Ovary (tissue), 9 donors: ENCODE measurements around the gene DDR1. TPM values are rescaled to one million over a fixed set of nuclear protein-coding genes. Genes with fewer than 3 reads are reported as not detected.
A peak's percentile ranks its signal among the peaks of the same experiment; 100 is the strongest.

Experiments
- DNase-seq, 5 donors: peaks; one replicate each; pipeline ENCODE4 v3.0.0-alpha.2; 2019 to 2020
- H3K27ac ChIP-seq, 2 donors: fragments of 200-600 bp; one replicate each; pipeline versions ENCODE4 v1.5.1 to v1.8.0; 2019 to 2022
- H3K27me3 ChIP-seq: fragments of 200-600 bp; one replicate; pipeline ENCODE4 v1.8.0; 2022
- H3K36me3 ChIP-seq: fragments of 200-600 bp; sonication (generic); one replicate; pipeline ENCODE4 v1.5.1; 2019
- H3K4me1 ChIP-seq: one replicate; pipeline ENCODE4 v1.8.1; 2013; ENCODE audit warnings: mild to moderate bottlenecking, moderate library complexity; ENCODE audit not compliant: insufficient read depth
- H3K4me3 ChIP-seq: fragments of 200-600 bp; sonication (generic); one replicate; pipeline ENCODE4 v1.5.1; 2017
- H3K9me3 ChIP-seq, 2 donors: fragments of 200-600 bp in 1 of 2; sonication (generic) in 1 of 2; one replicate each; pipeline versions ENCODE4 v1.5.1 to v1.8.1; 2013 to 2019; ENCODE audit warnings: mild to moderate bottlenecking in 1 of 2, moderate library complexity in 1 of 2
- EP300 ChIP-seq: sonication (generic); formaldehyde crosslinking; IDR thresholded peaks from one replicate; pipeline ENCODE4 v1.6.1; 2017; ENCODE audit warnings: antibody characterized with exemption
- POLR2A ChIP-seq: fragments of 450-650 bp; IDR thresholded peaks from one replicate; pipeline ENCODE4 v1.6.1; 2017; ENCODE audit warnings: antibody characterized with exemption, mild to moderate bottlenecking, moderate library complexity
- WGBS, 3 donors: extraction: QIAGEN DNeasy Blood & Tissue Kit in 1 of 3; methylation state at CpG; one replicate each; pipeline versions ENCODE4 v1.1.5 to v1.1.7; 2013 to 2017; 5-methylcytosine and 5-hydroxymethylcytosine counted together
- intact Hi-C, 4 donors: fragments of 100-400 bp; cut with DNase I; formaldehyde crosslinking; loops; one replicate each; pipeline versions ENCODE4 v1.11.0 to v1.15.1; 2022 to 2023
- polyA plus RNA-seq, 2 donors: library from polyadenylated mRNA; stranded (reverse); fragments of 200-250 nt in 1 of 2; fragments of 350-450 nt in 1 of 2; fragmentation: Illumina TruSeq in 1 of 2; extraction: RNeasy Lipid Tissue Mini Kit (QIAGEN cat#74804) in 1 of 2; gene quantifications; one replicate each; pipeline ENCODE4 v1.2.3, GENCODE V29; 2013 to 2014
- total RNA-seq, 7 donors: library from RNA; depleted of rRNA in 2 of 7; stranded (reverse); fragments of >200 nt in 2 of 7; fragmentation: NEBNext Ultra II Directional in 3 of 7; extraction: Animal tissue kit (Norgen Biotek cat#: 25700) in 3 of 7; gene quantifications; one replicate each; pipeline versions ENCODE4 v1.1.0 to v1.2.4, GENCODE V29; 2016 to 2023
- TF ChIP-seq, protein P1 (sequence below), 3 donors: fragments of 450-650 bp in 2 of 3; fragments of 200-600 bp in 1 of 3; IDR thresholded peaks; one replicate each; pipeline versions ENCODE4 v1.5.1 to v1.8.0; 2016 to 2022; ENCODE audit warnings: antibody characterized with exemption in 3 of 3, mild to moderate bottlenecking in 1 of 3
- donor health status: DM: no; HTN: no; CAD: no; lungs with moderate emphysema.
- donor health status: DM: no; HTN: no; CAD: no.
- donor health status: Bipolar disorder and iron deficiency.
- donor health status: DM: yes; HTN: yes; CAD: no.
- donor health status: DM: no; HTN: no; CAD: no.
- donor health status: DM: yes; HTN: yes; CAD: no.

Gene DDR1
- total and polyA plus RNA-seq, 9 donors: 20.1 to 116 (median 64.5) TPM

DNA sequence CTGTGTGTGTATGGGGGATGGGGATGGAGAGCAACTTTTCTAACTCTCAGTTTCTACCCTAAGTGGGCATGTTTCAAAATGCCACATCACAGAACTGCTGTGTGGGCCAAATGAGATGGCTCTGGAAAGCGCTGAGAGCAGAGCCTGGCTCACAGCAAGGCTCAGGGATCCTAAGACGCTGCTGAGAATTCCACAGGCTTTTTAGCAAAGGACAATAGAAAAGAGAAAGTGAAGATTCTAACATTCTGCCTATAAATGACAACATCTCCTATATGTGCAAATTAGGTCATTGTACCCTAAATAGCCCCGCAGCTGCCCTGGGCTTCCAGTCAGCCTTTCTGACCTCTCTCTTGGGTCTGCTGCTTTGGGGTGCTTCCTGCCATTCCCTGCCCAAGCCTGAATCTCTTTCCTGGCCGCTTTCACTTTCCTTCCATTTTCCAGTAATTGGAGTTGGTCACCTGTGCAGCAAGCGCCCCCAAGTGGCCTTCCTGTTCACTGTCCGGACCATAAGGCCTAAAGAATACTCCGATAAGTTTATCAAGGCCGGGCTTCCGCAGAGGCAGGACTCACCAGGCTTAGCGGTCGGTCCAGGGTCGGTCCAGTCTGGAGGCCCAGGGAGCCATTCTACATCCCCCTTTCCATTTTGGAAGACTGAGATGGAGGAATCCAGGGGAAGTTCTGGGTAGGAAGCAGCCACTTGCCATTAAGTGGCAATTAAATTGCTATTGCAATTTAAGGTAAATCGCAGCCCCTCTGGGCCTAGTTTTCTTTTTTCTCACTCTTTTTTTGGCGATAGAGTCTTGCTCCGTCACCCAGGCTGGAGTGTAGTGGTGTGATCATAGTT is 6.7 kb upstream of the DDR1 start:
- peaks cover 8% of the 10 kb centered on the region for H3K4me1 ChIP-seq
- no peaks in the 10 kb centered on the region for H3K9me3 ChIP-seq
- peak overlapping the region; percentile 30 for H3K4me3 ChIP-seq
- no peaks in the 10 kb centered on the region for H3K36me3 ChIP-seq
- intact Hi-C loops: loop anchor here (2.0 to 10.0 kb wide), 4 partner anchors 47 to 200 kb away; no protein-coding TSS in a partner anchor
- TF ChIP-seq, protein P1, sequence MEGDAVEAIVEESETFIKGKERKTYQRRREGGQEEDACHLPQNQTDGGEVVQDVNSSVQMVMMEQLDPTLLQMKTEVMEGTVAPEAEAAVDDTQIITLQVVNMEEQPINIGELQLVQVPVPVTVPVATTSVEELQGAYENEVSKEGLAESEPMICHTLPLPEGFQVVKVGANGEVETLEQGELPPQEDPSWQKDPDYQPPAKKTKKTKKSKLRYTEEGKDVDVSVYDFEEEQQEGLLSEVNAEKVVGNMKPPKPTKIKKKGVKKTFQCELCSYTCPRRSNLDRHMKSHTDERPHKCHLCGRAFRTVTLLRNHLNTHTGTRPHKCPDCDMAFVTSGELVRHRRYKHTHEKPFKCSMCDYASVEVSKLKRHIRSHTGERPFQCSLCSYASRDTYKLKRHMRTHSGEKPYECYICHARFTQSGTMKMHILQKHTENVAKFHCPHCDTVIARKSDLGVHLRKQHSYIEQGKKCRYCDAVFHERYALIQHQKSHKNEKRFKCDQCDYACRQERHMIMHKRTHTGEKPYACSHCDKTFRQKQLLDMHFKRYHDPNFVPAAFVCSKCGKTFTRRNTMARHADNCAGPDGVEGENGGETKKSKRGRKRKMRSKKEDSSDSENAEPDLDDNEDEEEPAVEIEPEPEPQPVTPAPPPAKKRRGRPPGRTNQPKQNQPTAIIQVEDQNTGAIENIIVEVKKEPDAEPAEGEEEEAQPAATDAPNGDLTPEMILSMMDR (IDR thresholded peaks at IDR 0.05): peak; percentile 83 to 93 (median 92)
- TF ChIP-seq POLR2A: no peak
- WGBS, 3 donors: 12 to 15% (median 14%) methylated on average over 15 of the region's 15 CpGs
- H3K27ac ChIP-seq: peak overlapping the region; percentile 39 to 72
- peak; percentile 88 to 94 (median 92) for DNase-seq
- no peaks in the 10 kb centered on the region for H3K27me3 ChIP-seq

DNA sequence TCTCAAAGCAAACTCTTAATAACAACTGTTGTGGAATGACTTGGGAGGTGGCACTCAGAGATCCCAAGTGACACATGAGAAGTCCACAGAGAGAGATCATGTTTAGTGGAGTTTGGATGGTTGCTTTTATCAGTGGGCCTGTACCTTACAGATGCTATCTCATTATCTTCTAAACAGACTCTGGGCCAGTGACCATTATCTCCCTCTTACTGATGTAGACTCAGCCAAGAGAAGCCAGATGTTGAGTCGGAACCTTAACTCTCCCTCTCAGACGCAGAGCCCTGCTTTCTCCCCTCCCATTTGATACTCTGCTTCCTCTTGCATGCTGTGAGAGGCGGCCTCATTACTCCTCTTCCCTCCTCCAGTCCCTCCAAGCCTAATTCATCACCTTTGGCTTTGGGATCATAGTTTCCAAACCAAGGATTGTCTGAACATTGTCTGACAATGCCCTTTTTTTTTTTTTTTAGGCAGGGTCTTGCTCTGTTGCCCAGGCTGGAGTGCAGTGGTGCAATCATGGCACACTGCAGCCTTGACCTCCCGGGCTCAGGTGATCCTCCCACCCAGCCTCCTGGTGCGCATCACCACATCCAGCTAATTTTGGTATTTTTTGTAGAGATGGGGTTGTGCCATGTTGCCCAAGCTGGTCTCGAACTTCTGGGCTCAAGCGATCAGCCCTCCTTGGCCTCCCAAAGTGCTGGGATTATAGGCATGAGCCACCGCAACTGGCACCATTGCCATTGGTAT is 4.5 kb upstream of the DDR1 start:
- H3K27ac ChIP-seq: no peak overlapping the region
- WGBS, 3 donors: 84 to 89% (median 86%) methylated on average over 8 of the region's 8 CpGs
- no peaks in the 10 kb centered on the region for H3K36me3 ChIP-seq
- peaks cover 13% of the 10 kb centered on the region for H3K4me1 ChIP-seq
- no peak for DNase-seq
- H3K27me3 ChIP-seq: no peaks in the 10 kb centered on the region
- TF ChIP-seq EP300 (no peak), POLR2A (no peak)
- TF ChIP-seq, protein P1 (IDR thresholded peaks at IDR 0.05): no peak
- intact Hi-C loops: loop anchor here (2.0 to 10.0 kb wide), 6 partner anchors 49 to 203 kb away; partner anchors contain the start of genes FLOT1 (in 3 of the 4), IER3 (in 3 of the 4) and PPP1R18 (in 2 of the 4)
- H3K4me3 ChIP-seq: no peak overlapping the region
- no peaks in the 10 kb centered on the region for H3K9me3 ChIP-seq

DNA sequence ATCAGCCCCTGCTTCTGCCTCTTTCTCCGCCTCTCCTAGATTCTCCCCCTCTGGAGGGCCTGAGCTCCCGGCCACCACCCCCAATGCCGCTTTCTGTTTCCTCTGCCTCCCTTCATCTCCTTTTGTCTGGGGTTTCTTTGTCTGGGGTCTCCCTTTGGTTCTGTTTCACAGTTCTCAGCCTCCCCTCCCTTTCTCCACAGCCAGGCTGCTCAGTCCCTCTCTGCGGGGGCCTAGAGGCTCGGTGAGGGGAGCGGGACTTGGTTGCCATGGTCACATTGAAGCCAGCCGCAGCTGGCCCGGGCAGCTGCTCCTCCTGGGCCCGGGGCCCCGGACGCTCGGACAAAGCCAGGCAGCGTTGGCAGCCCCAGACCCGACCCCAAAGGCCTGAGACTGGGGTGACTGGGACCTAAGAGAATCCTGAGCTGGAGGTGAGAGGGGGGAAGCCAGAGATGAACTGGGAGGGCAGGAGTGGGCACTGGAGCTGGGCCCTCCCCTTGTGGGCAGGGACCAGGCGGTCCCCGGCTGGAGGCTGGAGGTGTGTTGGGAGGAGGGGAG is 3.5 kb upstream of the DDR1 start:
- H3K36me3 ChIP-seq: no peaks in the 10 kb centered on the region
- no peaks in the 10 kb centered on the region for H3K27me3 ChIP-seq
- TF ChIP-seq POLR2A: no peak
- TF ChIP-seq EP300: no peak
- TF ChIP-seq, protein P1 (IDR thresholded peaks at IDR 0.05): no peak
- no peak overlapping the region for H3K27ac ChIP-seq
- 86 to 88% (median 87%) methylated on average over 16 of the region's 16 CpGs for WGBS, 3 donors
- no peak for DNase-seq
- no peaks in the 10 kb centered on the region for H3K9me3 ChIP-seq
- intact Hi-C loops: loop anchor here in 3 of 4 donors (5.0 to 10.0 kb wide), 3 partner anchors 136 to 196 kb away; partner anchors contain the start of genes FLOT1 (in 3 of the 3), IER3 (in 3 of the 3) and PPP1R18 (in 2 of the 3)
- no peak overlapping the region for H3K4me3 ChIP-seq
- H3K4me1 ChIP-seq: peaks cover 17% of the 10 kb centered on the region
